ENCODE measurements around the gene GPAM.

- TF ChIP-seq CTCF (IDR thresholded peaks at IDR 0.05) = no peak
- TF ChIP-seq POLR2A (IDR thresholded peaks at IDR 0.05) = no peak
Measured at GRCh38 chr10:112141292-112141691, 42.3 kb downstream of the GPAM start.

Data from vagina (tissue), 2 donors.